ENCODE results near the gene DNAH11.

The DNAH11 gene

GRCh38 chr7:21939858-21940372 lies 397.1 kb downstream of the DNAH11 start:
- DNase-seq: no peak

- DNase-seq: no peak
Observed at GRCh38 chr7:21941611-21942141, 398.8 kb downstream of the DNAH11 start.

GRCh38 chr7:21942955-21943354 lies 400.1 kb downstream of the DNAH11 start:
- DNase-seq: no peak

GRCh38 chr7:21943436-21943835 lies 400.6 kb downstream of the DNAH11 start:
- no peak for DNase-seq

- peak; percentile 58 for DNase-seq
Observed at GRCh38 chr7:21944616-21945453, 402.0 kb downstream of the DNAH11 start.

GRCh38 chr7:21945454-21946221 lies 402.8 kb downstream of the DNAH11 start, which contains the start of gene CDCA7L:
Gene CDCA7L (minus strand): TSS chr7:21945899. CDS start chr7:21945804, 95 bp downstream.
- DNase-seq: peak; percentile 82

- DNase-seq: no peak
Observed at GRCh38 chr7:21946222-21946709, 403.4 kb downstream of the DNAH11 start.

- DNase-seq: no peak
Observed at GRCh38 chr7:21947056-21947455, 404.2 kb downstream of the DNAH11 start.

GRCh38 chr7:21947946-21948345 lies 405.1 kb downstream of the DNAH11 start:
- DNase-seq: no peak

GRCh38 chr7:21948364-21948763 lies 405.5 kb downstream of the DNAH11 start:
- no peak for DNase-seq

- no peak for DNase-seq
Observed at GRCh38 chr7:21948887-21949540, 406.2 kb downstream of the DNAH11 start.
